Measurements from ENCODE around the gene TACO1.

Gene TACO1

GRCh38 chr17:63641692-63642448 lies 41.2 kb downstream of the TACO1 start:
- DNase-seq (ENCODE audit: low read depth): no peak
- Histone ChIP-seq H3K9ac (ENCODE audit: low read length) (no peak overlapping the region), H3K4me1 (ENCODE audit: control insufficient read depth, insufficient read depth, low read length) (no peaks in the 10 kb centered on the region), H3K27me3 (replicated peaks; ENCODE audit: control insufficient read depth, insufficient read depth, low read length) (no peaks in the 10 kb centered on the region), H3K9me3 (ENCODE audit: control insufficient read depth, low read length) (no peaks in the 10 kb centered on the region), H3K4me3 (ENCODE audit: low read length) (no peak overlapping the region), H3K36me3 (ENCODE audit: control insufficient read depth, insufficient read depth, low read length, severe bottlenecking) (peaks cover 33% of the 10 kb centered on the region)

GRCh38 chr17:63644846-63645245 lies 44.2 kb downstream of the TACO1 start:
- H3K27me3 ChIP-seq (replicated peaks; ENCODE audit: control insufficient read depth, insufficient read depth, low read length): no peaks in the 10 kb centered on the region
- H3K9ac ChIP-seq (ENCODE audit: low read length): no peak overlapping the region
- H3K36me3 ChIP-seq (ENCODE audit: control insufficient read depth, insufficient read depth, low read length, severe bottlenecking): peaks cover 27% of the 10 kb centered on the region
- H3K4me1 ChIP-seq (ENCODE audit: control insufficient read depth, insufficient read depth, low read length): peaks cover 4% of the 10 kb centered on the region
- H3K4me3 ChIP-seq (ENCODE audit: low read length): no peak overlapping the region
- no peak for DNase-seq (ENCODE audit: low read depth)
- no peaks in the 10 kb centered on the region for H3K9me3 ChIP-seq (ENCODE audit: control insufficient read depth, low read length)

- Histone ChIP-seq H3K9ac (ENCODE audit: low read length) (no peak overlapping the region), H3K36me3 (ENCODE audit: control insufficient read depth, insufficient read depth, low read length, severe bottlenecking) (peaks cover 28% of the 10 kb centered on the region), H3K27me3 (replicated peaks; ENCODE audit: control insufficient read depth, insufficient read depth, low read length) (no peaks in the 10 kb centered on the region), H3K4me1 (ENCODE audit: control insufficient read depth, insufficient read depth, low read length) (peaks cover 4% of the 10 kb centered on the region), H3K9me3 (ENCODE audit: control insufficient read depth, low read length) (no peaks in the 10 kb centered on the region), H3K4me3 (ENCODE audit: low read length) (no peak overlapping the region)
- DNase-seq (ENCODE audit: low read depth): no peak
Measured at GRCh38 chr17:63645775-63646487, 45.2 kb downstream of the TACO1 start.

- Histone ChIP-seq H3K36me3 (ENCODE audit: control insufficient read depth, insufficient read depth, low read length, severe bottlenecking) (peaks cover 31% of the 10 kb centered on the region), H3K27me3 (replicated peaks; ENCODE audit: control insufficient read depth, insufficient read depth, low read length) (no peaks in the 10 kb centered on the region), H3K9ac (ENCODE audit: low read length) (no peak overlapping the region)
Measured at GRCh38 chr17:63646488-63646806, 45.8 kb downstream of the TACO1 start.

GRCh38 chr17:63647065-63647725 lies 46.5 kb downstream of the TACO1 start:
- Histone ChIP-seq H3K36me3 (ENCODE audit: control insufficient read depth, insufficient read depth, low read length, severe bottlenecking) (peaks cover 34% of the 10 kb centered on the region), H3K27me3 (replicated peaks; ENCODE audit: control insufficient read depth, insufficient read depth, low read length) (no peaks in the 10 kb centered on the region), H3K4me1 (ENCODE audit: control insufficient read depth, insufficient read depth, low read length) (peaks cover 4% of the 10 kb centered on the region), H3K9me3 (ENCODE audit: control insufficient read depth, low read length) (no peaks in the 10 kb centered on the region), H3K4me3 (ENCODE audit: low read length) (no peak overlapping the region), H3K9ac (ENCODE audit: low read length) (no peak overlapping the region)
- peak; percentile 57 for DNase-seq (ENCODE audit: low read depth)

More at GRCh38 chr17:63646488-63646806, 45.8 kb downstream of the TACO1 start:
- Histone ChIP-seq H3K4me1 (ENCODE audit: control insufficient read depth, insufficient read depth, low read length) (peaks cover 4% of the 10 kb centered on the region), H3K4me3 (ENCODE audit: low read length) (no peak overlapping the region), H3K9me3 (ENCODE audit: control insufficient read depth, low read length) (no peaks in the 10 kb centered on the region)
- DNase-seq (ENCODE audit: low read depth): no peak

GRCh38 chr17:63647936-63648335 lies 47.2 kb downstream of the TACO1 start:
- H3K4me3 ChIP-seq (ENCODE audit: low read length): no peak overlapping the region
- H3K36me3 ChIP-seq (ENCODE audit: control insufficient read depth, insufficient read depth, low read length, severe bottlenecking): peaks cover 41% of the 10 kb centered on the region
- H3K9ac ChIP-seq (ENCODE audit: low read length): no peak overlapping the region
- peaks cover 7% of the 10 kb centered on the region for H3K4me1 ChIP-seq (ENCODE audit: control insufficient read depth, insufficient read depth, low read length)
- DNase-seq (ENCODE audit: low read depth): no peak
- no peaks in the 10 kb centered on the region for H3K9me3 ChIP-seq (ENCODE audit: control insufficient read depth, low read length)
- no peaks in the 10 kb centered on the region for H3K27me3 ChIP-seq (replicated peaks; ENCODE audit: control insufficient read depth, insufficient read depth, low read length)

GRCh38 chr17:63649813-63650212 lies 49.1 kb downstream of the TACO1 start:
- H3K36me3 ChIP-seq (ENCODE audit: control insufficient read depth, insufficient read depth, low read length, severe bottlenecking): peaks cover 54% of the 10 kb centered on the region
- no peak for DNase-seq (ENCODE audit: low read depth)
- no peaks in the 10 kb centered on the region for H3K27me3 ChIP-seq (replicated peaks; ENCODE audit: control insufficient read depth, insufficient read depth, low read length)
- H3K9ac ChIP-seq (ENCODE audit: low read length): no peak overlapping the region
- peaks cover 10% of the 10 kb centered on the region for H3K4me1 ChIP-seq (ENCODE audit: control insufficient read depth, insufficient read depth, low read length)
- no peak overlapping the region for H3K4me3 ChIP-seq (ENCODE audit: low read length)
- no peaks in the 10 kb centered on the region for H3K9me3 ChIP-seq (ENCODE audit: control insufficient read depth, low read length)

- no peak overlapping the region for H3K4me3 ChIP-seq (ENCODE audit: low read length)
- no peaks in the 10 kb centered on the region for H3K27me3 ChIP-seq (replicated peaks; ENCODE audit: control insufficient read depth, insufficient read depth, low read length)
- no peaks in the 10 kb centered on the region for H3K9me3 ChIP-seq (ENCODE audit: control insufficient read depth, low read length)
- DNase-seq (ENCODE audit: low read depth): no peak
- H3K9ac ChIP-seq (ENCODE audit: low read length): no peak overlapping the region
- H3K4me1 ChIP-seq (ENCODE audit: control insufficient read depth, insufficient read depth, low read length): peaks cover 10% of the 10 kb centered on the region
- peaks cover 45% of the 10 kb centered on the region for H3K36me3 ChIP-seq (ENCODE audit: control insufficient read depth, insufficient read depth, low read length, severe bottlenecking)
Measured at GRCh38 chr17:63652106-63652505, 51.4 kb downstream of the TACO1 start.

- Histone ChIP-seq H3K27me3 (replicated peaks; ENCODE audit: control insufficient read depth, insufficient read depth, low read length) (no peaks in the 10 kb centered on the region), H3K4me3 (ENCODE audit: low read length) (no peak overlapping the region), H3K9ac (ENCODE audit: low read length) (no peak overlapping the region), H3K9me3 (ENCODE audit: control insufficient read depth, low read length) (no peaks in the 10 kb centered on the region), H3K36me3 (ENCODE audit: control insufficient read depth, insufficient read depth, low read length, severe bottlenecking) (peaks cover 45% of the 10 kb centered on the region), H3K4me1 (ENCODE audit: control insufficient read depth, insufficient read depth, low read length) (peaks cover 7% of the 10 kb centered on the region)
- DNase-seq (ENCODE audit: low read depth): peak; percentile 15
Measured at GRCh38 chr17:63653050-63653449, 52.4 kb downstream of the TACO1 start.

- H3K36me3 ChIP-seq (ENCODE audit: control insufficient read depth, insufficient read depth, low read length, severe bottlenecking): peaks cover 53% of the 10 kb centered on the region
- H3K27me3 ChIP-seq (replicated peaks; ENCODE audit: control insufficient read depth, insufficient read depth, low read length): no peaks in the 10 kb centered on the region
- H3K4me1 ChIP-seq (ENCODE audit: control insufficient read depth, insufficient read depth, low read length): peaks cover 10% of the 10 kb centered on the region
- H3K9ac ChIP-seq (ENCODE audit: low read length): no peak overlapping the region
- DNase-seq (ENCODE audit: low read depth): no peak
- H3K9me3 ChIP-seq (ENCODE audit: control insufficient read depth, low read length): no peaks in the 10 kb centered on the region
- no peak overlapping the region for H3K4me3 ChIP-seq (ENCODE audit: low read length)
Measured at GRCh38 chr17:63657786-63658185, 57.1 kb downstream of the TACO1 start.
